SIG-M5 treated with dmso at 0.1 percent for 504 hours (cell line): Measurements from ENCODE around the gene MITF.
A peak's percentile ranks its signal among the peaks of the same experiment; 100 is the strongest.

ENCODE experiments used
- DNase-seq: peaks from one replicate; lab custom pipeline; 2025; ENCODE audit not compliant: unreplicated experiment; lab: John Stamatoyannopoulos, UW

MITF gene

DNA sequence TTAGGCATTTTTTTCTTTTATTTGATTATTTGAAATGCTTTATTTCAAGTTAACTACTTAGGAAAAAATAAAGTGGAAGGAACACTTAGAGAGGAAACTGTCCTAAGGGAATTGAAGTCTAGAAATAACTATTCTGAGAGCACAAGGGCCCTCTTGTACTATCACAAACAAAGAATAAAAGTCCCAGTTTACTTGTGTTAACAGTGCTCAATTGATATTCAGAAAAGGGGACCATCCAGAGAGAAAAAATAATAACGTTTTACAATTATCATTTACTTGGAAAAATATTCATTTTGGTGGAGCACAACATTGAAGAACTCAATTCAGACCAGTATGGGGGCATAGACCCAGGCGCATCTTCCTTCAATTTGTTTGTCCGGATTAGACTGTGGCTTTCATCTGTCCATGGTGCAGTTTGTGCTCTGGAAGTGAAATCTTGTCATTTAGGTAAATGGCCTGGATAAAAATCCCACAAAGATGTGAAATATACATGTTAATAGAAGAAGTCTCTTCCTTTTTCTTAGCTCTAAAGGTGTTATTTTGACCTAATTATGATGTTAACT lies 205.7 kb downstream of the MITF start:
- DNase-seq, result no peak

DNA sequence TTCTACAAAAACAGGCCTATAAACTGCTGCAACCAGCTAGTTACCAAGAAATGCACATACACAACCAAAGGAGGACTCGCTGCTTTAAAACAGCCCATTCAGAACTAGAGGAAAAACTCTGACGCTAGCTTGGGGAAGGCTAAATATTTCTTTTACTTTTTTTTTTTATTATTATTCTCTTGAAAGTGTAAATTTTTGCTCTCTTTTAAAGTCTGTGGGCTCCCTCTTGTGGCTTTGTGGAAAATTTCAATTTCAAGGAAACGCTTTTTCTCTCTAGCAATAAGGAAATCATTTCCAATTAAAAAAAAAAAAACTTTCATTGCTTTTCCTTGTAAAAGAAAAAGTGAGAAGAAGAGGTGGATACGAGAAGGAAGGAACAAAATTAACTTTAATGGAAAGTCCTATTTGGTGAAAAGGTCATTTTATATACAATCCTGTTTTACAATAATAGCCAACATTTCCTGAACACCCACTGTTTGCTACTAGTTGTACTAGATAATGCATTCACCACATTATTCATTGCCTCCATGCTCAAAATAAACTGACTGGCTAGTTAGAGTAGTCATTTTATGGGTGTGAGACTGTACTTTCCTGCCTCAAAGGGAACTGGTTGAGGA lies 209.1 kb downstream of the MITF start:
- peak; percentile 22 for DNase-seq

DNA sequence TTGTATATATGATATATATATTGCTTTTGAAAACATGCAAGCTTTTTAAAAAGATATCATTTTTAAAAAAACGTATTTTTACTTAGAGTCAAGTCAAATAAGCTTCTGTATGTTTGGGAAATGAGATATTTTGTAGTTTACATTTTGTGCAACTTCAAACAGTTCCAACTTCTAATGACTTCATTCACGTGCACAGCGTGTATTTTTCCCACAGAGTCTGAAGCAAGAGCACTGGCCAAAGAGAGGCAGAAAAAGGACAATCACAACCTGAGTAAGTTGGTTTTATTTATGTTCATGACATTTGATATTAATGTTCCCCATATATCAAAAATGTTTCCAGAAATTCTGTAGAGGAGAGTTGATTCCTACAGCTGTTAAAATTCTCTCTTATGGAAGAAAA lies 212.4 kb downstream of the MITF start:
- DNase-seq, result no peak

DNA sequence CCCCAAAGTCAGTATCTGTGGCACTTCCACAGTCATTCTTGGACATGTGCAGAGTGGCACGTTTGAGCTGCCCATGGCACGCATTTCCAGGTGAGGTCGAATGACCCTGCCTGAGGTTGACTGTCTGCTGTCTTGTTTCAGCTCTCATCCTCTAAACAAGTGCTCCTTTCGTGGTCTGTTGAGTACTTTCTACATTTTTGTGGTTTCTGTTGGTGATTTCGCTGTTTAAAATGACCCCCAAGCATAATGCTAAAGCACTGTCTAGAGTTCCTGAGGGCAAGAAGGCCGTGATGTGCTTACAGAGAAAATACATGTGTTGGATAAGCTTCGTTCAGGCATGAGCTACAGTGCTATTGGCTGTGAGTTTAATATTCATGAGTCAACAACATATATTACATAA lies 220.3 kb downstream of the MITF start:
- no peak for DNase-seq

DNA sequence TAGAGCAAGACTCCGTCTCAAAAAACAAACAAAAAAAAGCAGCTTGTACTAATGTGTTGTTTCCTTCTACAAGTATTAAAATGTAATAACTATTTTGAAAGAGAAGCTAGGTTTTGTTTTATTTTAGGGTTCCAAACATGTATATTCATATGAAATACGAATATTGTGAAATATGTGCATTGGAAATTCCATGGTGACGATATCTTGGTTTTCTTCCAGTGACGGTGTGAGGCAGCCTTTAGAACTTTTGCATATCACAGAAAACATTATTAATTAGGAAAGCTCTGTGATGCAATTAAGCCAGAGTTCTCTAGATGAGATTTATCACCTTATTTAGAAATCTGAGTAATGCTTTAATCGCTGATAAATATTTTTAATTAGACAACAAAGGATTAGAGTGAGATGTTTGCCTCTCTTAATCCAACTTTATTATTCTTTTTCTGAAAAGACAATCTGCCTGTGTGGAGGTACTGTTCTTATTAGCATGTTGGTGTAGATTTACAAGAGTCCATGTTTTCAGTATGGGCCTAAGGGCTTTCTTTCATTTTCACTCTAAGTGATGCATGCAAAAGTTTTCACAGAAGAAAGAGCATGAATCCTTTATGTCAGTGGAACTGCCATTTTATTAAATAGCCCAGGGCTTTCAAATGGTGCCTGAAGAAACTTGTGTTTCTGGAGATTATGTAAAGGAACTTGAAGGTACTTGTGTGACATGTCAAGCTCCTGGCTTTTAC lies 222.6 kb downstream of the MITF start:
- no peak for DNase-seq

DNA sequence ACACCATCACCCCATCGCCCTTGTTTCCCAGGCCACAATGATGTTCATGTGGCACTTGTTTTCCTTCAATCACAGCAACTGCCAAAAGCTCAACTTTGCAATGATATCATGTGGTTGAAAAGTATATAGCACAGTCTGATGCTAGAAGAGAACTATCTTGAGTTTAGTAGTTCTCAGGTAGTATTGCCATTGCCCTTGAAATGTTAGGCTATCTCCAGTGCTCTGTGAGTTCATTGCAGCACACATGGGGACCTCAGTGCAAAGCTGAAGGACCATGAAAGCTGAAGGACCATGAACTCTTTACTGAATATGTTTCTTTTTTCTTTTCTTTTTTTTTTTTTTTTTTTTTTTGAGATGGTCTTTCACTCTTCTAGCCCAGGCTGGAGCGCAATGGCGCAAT lies 224.4 kb downstream of the MITF start:
- no peak for DNase-seq

DNA sequence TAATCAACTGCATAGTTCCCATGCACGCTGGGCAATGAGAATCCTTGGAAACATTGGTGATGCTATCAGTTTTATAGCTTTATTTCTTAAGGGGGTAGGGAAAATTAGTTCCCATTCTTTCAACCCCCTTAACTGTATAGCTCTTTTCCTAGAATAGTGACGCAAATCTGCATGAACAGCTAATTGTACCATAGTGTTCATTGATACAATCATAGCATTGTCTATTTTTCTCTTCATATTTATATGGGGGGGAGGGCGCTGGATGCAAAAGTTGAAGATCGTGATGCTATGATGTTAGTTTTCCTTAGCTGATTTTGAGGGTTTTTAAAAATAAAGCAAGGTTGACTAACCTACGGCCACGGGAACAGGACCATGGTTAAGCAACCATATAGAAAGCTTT lies 227.9 kb downstream of the MITF start:
- no peak for DNase-seq

DNA sequence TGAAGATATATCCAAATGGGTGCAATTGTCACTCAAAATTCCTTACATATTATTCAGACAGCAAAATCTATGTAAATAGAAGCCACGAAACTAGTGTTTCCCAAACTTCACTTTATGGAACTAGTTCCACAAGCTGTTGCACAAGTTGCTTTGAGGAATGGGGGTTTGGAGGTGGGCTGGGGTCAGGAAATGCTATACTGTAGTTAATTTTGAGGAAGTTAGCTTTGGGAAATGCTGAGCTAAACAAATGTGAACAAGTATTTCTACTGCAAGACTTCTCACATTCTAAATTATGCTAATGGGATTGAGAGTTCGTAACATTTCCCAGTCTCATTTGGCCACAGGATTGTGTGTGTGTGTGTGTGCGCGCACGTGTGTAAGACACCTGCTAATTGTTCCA lies 231.6 kb downstream of the MITF start:
- no peak for DNase-seq

DNA sequence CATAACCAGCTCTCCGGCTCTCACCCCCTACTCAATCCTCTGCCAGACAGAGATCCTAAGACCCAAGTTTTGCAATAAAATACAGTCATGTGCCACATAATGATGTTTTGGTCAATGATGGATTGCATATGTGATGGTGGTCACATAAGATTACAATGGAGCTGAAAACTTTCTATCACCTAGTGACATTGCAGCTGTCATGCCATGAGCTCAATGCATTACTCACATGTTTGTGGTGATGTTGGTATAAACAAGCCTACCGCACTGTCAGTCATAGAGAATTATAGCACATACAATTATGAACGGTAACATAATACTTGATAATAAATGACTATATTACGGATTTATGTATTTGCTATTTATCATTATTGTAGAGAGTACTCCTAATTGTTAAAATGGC lies 233.4 kb downstream of the MITF start:
- DNase-seq, result no peak

DNA sequence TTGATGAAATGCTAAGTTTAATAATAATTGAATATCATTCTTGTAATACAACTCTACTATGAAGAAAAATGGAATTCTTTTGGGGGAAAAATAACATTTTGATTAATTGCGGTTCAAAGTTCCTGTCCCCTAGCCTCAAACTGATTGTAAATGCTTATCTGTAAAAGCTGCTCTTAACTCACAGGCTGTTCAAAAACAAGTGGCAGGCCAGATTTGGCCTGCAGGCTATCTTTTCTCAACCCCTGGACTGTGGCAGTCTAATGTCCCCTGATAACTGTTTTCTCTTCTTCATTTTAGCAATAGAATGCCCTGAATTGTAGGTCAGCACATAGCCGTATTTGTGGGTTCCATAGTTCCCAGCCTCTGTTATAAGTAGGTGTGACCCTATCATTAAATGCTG lies 236.8 kb downstream of the MITF start:
- no peak for DNase-seq

DNA sequence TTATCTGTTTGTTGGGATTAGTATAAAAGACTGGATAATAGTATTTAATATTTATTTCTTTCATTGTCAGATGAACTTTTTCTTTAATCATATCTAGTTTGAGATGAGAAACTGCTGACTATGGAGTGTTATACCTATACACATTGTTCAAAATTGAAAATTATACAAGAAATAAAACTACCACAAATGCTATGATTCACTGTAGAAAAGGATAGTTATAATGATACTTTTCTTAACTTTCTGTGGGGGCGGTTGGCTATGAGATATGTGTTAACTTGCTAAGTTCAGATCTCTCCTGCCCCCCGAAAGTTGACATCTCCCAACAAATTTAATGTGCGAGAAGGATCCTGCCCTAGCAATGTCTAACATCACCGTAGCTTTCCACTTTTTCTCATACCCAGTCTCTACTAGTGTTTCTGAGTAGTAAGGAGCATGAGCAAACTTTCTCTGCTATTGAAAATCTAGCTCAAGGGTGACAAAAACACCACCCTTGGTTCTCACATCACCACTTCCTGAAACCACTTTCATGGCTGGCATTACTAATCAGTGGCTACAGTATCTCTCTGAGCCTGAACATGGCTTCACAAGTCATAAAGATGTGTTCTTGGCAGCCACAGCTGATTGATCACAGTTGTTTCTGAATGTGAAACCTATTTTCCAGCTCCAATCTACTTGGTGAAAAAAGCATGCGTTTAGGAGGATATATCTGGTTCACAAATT lies 244.4 kb downstream of the MITF start:
- DNase-seq, result no peak

DNA sequence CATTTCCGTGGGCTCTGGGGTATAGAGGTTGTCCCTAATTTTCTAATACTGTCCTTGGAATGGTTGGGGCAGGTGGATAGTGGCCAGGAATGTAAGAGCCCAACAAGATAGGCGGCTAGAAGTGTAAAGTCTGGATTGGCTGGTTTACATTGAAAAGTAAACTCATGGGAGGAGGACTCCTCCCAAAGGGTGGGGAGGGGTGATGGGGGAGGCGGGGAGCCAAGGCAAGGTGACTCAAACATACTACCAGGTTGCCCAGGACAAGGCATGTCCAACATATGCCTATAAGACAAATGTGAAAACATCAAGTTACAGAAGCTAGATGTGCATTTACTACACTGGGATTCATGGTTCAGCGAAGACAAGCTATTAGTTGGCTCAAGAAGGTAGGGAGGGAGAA lies 246.0 kb downstream of the MITF start:
- no peak for DNase-seq

DNA sequence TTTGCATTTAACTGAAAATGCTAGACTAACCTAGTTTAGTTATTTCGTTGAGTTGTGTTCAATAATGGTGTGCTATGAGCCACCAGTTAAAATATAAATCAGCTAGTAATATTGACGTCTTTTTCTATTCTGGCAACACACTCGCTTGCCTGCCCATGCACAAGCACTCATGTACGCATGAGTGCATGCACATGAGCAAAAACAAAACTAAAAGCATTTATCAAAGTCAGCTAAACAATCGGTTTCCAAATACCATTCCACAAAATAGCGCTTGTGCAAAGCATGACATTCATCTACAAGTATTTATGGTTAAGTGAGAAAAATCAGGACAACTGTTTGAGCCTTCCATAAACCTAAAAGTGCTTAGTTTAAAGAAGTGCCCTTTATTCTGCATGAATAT lies 247.2 kb downstream of the MITF start:
- no peak for DNase-seq

DNA sequence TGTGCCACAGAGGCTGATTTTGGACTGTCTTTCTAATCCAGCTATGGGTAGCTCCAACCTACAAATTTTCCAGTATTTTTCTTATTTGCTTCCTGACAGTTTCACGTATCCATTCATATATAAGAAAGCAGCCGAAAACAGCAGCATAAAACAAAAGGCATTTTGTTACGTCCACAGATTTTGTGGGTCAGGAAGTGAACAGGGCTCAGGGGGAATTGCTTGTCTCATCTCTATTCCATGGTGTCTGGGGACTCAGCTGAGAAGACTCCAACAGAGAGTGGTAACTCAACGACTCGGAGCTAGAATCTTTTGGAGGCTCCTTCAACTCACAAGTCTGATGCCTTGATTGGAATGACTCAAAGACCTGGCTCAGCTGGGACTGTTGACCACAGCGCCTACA lies 248.6 kb downstream of the MITF start:
- no peak for DNase-seq

DNA sequence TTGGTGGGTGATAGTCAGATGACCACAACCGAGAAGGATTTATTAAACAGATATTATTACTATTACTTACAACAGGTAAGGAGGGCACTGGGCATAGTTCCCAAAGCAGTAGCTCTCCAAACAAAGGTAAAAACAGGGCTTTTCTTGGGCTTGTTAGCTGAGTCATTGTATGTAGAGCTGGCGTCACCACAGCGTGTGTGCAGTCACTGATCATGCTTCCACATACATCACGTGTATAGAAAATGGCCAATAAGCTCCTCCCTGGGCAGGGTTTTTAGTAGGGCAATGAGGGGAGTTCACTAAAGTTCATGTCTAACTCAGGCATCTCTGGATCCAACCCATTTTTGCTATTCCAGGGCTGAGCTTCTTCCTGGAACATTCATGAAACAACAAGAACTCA lies 254.5 kb downstream of the MITF start:
- DNase-seq, result no peak

DNA sequence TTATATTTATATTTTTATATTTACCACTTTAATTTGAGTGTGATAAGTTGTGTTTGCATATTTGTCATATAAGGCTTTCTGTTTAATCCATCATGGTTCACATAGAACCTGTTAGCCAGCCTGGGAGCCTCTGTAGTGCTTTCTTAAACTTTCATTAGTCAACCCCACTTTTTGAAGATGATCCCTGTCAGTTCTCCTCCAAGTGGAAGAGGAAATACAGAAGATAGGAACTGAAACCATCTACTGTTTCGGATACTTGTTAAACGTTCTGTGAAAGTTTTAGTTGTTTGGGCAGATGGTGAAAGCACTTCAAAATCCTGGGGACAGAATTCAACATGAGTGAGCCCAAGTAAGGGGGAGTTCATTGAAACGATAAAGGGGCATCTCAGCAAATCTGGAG lies 255.7 kb downstream of the MITF start:
- DNase-seq, result peak; percentile 65

DNA sequence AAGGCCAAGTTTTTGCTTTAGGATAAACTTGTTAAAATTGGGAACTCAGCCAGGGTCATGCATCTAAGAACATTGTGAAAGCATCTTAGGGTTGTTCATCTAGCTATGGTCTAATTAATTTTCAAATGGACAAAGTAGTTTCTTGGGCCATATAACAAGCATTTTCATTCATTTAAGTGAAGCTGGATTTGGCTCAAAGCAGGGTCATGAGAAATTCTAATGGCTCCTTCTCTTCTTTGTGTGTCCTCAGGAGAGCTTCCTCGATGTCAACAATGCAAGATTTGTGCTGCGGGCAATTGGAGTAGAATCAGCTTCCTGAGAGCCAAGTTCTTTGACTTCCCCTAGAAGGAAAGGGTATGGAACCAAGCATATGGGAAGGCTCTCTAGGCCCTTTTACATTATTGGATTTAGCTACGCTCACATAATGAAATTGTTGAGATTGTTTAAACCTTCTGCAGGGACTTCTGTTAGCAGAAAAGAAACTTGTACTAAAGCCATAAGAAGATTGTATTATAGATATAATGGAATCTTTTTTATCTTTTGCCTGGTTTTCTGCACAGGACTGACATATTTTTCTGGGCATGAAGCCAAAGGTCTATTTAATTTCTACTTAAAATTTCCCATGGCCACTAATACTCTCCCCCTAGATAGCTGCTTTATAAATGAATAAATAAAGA lies 258.5 kb downstream of the MITF start:
- DNase-seq, result no peak

DNA sequence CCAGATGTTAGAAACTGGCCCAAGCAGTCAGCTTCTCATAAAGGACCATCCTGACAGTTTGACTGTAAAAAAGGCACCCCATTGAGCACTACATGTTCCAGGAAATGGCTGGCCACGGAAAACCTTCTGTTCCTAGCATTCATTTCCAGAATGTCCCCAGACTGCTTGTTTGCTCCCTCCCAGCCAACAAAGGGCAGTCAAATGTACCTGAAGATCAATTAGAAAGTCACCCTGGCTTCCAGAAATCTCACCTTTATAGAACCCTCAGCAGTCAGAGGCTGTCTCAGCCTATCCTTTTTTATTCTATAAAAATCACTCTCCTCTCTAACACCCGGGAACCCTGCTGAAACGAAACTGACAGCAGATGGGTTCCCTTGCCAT lies 259.5 kb downstream of the MITF start:
- no peak for DNase-seq

DNA sequence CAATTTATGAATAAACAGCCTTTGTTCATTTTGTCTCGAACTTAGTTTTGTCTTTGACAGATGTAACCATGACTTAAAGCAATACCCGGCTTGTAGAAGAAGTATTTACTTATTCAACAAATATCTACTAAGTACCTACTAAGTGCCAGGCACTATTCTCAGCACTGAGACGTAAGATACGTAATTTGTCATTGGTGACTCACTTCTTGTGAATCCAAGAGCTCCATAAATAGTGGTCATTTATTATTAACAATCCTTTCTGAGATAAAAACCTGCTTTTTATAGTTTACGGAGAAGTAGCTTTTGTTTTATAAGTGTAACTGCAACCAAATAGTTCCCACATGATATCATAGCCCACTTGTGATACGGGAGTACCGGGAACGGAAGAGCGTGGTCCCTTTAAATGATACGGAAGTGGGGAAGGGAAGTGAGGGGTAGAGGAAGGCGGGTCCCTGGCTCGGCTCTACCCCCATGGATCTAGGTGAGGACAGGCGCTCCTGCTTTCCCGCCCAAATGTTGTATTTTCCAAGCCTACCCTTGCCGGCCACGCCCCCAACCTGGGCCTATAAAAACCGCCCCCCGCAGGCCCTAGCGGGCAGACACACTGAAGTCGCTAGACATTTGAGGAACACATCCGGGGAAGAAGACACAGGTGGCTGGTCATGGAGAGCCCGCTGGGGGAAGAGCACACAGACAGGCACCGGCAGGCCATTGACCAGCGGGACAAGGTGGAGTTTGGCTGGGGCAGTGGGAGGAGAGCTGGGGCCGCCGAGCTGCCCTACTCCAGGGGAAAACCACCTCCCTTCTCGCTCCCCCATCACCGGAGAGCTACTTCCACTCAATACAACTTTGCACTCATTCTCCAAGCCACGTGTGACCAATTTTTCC lies 260.1 kb downstream of the MITF start, which contains the start of gene SAMMSON:
TSS of gene SAMMSON (plus strand) at position 594 of the 888 bp plus-strand sequence.
- no peak for DNase-seq

DNA sequence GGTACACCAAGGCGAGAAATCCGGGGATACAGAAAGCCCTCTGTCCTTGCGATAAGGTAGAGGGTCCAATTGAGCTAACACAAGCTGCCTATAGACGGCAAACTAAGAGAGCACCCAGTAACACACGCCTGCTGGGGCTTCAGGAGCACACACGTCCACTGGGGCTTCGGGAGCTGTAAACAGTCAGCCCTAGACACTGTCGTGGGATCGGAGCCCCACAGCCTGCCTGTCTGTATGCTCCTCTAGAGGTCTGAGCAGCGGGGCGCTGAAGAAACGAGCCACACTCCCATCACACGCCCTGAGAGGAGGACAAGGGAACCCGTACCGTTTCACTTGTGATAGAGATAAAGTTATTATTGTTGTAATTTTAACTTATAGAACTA lies 260.8 kb downstream of the MITF start:
- DNase-seq, result no peak
